K562 (cell line): ENCODE measurements around the gene MARCHF9. TPM values are rescaled to one million over a fixed set of nuclear protein-coding genes. Genes with fewer than 3 reads are reported as not detected.

Experiments
- MYC ChIP-seq, 2 experiments: fragments of 250-450 bp in 1 of 2; sonication (Bioruptor Pico) in 1 of 2; IDR thresholded peaks; 2 replicates each; pipeline versions ENCODE4 v1.5.1 to v1.6.1; 2012 to 2021; ENCODE audit warnings: low read depth in 2 of 2, borderline replicate concordance in 1 of 2, improper control_type of control experiment in 1 of 2, low read length in 1 of 2, mild to moderate bottlenecking in 1 of 2, moderate library complexity in 1 of 2
- NCOR1 ChIP-seq: fragments of 450-650 bp; IDR thresholded peaks from 2 replicates; pipeline ENCODE4 v1.6.1; 2016; ENCODE audit warnings: mild to moderate bottlenecking, moderate library complexity
- NFE2L1 ChIP-seq: fragments of 450-650 bp; IDR thresholded peaks from 2 replicates; pipeline ENCODE4 v1.6.1; 2016; ENCODE audit warnings: missing genetic modification characterization, low read depth, mild to moderate bottlenecking, missing compliant biosample characterization, moderate library complexity, borderline replicate concordance
- polyA plus RNA-seq, 8 experiments: library from polyadenylated mRNA; depleted of rRNA in 4 of 8; stranded (reverse) in 5 of 8; unstranded in 3 of 8; fragments of >200 nt; fragmentation: Nextera tagmentation in 2 of 8; fragmentation: Illumina TruSeq in 1 of 8; extraction: Ambion mirVana in 2 of 8; extraction: Trizol in 1 of 8; gene quantifications; 2 replicates each; pipeline versions ENCODE4 v1.2.1 to v1.2.3, GENCODE V29; 2011 to 2014; ENCODE audit warnings: inconsistent platforms in 1 of 8, missing spikeins in 1 of 8
- total RNA-seq, 7 experiments: library from RNA; depleted of rRNA in 6 of 7; stranded (reverse); fragments of >200 nt in 6 of 7; fragmentation: Illumina TruSeq in 2 of 7; extraction: Trizol in 2 of 7; gene quantifications; 2 replicates each; pipeline versions ENCODE4 v1.2.1 to v1.2.3, GENCODE V29; 2011 to 2021; ENCODE audit warnings: low replicate concordance in 1 of 7
- TF ChIP-seq, protein P1 (sequence below): sonication (generic); formaldehyde crosslinking; IDR thresholded peaks from 2 replicates; pipeline ENCODE4 v1.8.0; 2022; ENCODE audit warnings: missing genetic modification reagents, mild to moderate bottlenecking, borderline replicate concordance
- TF ChIP-seq, protein P2 (sequence below): fragments of 450-650 bp; formaldehyde crosslinking; IDR thresholded peaks from 2 replicates; pipeline ENCODE4 v1.4.0; 2022; ENCODE audit warnings: missing genetic modification characterization
- TF ChIP-seq, protein P3 (sequence below), 2 experiments: fragments of 450-650 bp; IDR thresholded peaks; 2 replicates each; pipeline ENCODE4 v1.6.1; 2018; ENCODE audit warnings: mild to moderate bottlenecking in 2 of 2, low read depth in 1 of 2; ENCODE audit not compliant: partially characterized antibody in 2 of 2

Gene MARCHF9
- total and polyA plus RNA-seq, 9 of the 15 experiments (the other 6 are each of a cell fraction or from before 2014, with no cell fraction given): 0.80 to 12.4 (median 6.2) TPM

DNA sequence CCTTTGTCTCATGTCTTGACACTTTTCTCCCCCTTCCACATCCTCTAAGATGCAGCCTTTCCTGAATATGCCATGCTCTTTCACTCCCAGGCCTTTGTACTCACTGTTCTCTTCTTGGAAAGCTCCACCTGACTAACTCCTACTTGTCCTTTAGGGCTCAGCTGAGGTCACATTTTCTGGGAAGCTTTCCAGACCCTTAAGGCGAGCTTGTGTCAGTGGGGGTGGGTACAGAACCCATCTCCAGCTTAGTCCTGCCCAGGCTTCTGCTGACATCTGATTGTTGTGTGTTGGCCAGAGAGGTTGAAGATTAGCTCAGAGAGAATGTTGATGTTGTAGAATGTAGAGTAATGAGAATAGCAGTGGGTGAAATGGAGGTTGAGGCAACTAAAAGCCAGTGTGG is 24.8 kb downstream of the MARCHF9 start (continued):
- TF ChIP-seq, protein P1, sequence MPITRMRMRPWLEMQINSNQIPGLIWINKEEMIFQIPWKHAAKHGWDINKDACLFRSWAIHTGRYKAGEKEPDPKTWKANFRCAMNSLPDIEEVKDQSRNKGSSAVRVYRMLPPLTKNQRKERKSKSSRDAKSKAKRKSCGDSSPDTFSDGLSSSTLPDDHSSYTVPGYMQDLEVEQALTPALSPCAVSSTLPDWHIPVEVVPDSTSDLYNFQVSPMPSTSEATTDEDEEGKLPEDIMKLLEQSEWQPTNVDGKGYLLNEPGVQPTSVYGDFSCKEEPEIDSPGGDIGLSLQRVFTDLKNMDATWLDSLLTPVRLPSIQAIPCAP (CRISPR knock-in tag): no peak
- TF ChIP-seq, protein P2, sequence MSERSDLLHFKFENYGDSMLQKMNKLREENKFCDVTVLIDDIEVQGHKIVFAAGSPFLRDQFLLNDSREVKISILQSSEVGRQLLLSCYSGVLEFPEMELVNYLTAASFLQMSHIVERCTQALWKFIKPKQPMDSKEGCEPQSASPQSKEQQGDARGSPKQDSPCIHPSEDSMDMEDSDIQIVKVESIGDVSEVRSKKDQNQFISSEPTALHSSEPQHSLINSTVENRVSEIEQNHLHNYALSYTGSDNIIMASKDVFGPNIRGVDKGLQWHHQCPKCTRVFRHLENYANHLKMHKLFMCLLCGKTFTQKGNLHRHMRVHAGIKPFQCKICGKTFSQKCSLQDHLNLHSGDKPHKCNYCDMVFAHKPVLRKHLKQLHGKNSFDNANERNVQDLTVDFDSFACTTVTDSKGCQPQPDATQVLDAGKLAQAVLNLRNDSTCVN (CRISPR knock-in tag): no peak
- no peak for TF ChIP-seq MYC (IDR thresholded peaks at IDR 0.05; ENCODE audit: low read depth, low read length)
- no peak for TF ChIP-seq MYC (CRISPR knock-in tag; IDR thresholded peaks at IDR 0.05; ENCODE audit: borderline replicate concordance, low read depth)
- TF ChIP-seq, protein P3, sequence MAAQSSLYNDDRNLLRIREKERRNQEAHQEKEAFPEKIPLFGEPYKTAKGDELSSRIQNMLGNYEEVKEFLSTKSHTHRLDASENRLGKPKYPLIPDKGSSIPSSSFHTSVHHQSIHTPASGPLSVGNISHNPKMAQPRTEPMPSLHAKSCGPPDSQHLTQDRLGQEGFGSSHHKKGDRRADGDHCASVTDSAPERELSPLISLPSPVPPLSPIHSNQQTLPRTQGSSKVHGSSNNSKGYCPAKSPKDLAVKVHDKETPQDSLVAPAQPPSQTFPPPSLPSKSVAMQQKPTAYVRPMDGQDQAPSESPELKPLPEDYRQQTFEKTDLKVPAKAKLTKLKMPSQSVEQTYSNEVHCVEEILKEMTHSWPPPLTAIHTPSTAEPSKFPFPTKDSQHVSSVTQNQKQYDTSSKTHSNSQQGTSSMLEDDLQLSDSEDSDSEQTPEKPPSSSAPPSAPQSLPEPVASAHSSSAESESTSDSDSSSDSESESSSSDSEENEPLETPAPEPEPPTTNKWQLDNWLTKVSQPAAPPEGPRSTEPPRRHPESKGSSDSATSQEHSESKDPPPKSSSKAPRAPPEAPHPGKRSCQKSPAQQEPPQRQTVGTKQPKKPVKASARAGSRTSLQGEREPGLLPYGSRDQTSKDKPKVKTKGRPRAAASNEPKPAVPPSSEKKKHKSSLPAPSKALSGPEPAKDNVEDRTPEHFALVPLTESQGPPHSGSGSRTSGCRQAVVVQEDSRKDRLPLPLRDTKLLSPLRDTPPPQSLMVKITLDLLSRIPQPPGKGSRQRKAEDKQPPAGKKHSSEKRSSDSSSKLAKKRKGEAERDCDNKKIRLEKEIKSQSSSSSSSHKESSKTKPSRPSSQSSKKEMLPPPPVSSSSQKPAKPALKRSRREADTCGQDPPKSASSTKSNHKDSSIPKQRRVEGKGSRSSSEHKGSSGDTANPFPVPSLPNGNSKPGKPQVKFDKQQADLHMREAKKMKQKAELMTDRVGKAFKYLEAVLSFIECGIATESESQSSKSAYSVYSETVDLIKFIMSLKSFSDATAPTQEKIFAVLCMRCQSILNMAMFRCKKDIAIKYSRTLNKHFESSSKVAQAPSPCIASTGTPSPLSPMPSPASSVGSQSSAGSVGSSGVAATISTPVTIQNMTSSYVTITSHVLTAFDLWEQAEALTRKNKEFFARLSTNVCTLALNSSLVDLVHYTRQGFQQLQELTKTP (IDR thresholded peaks at IDR 0.05; ENCODE audit: low read depth in 1 of 2, partially characterized antibody in 2 of 2): no peak
- no peak for TF ChIP-seq NFE2L1 (tag)
- no peak for TF ChIP-seq NCOR1
- TF ChIP-seq, all 486 proteins: peak for 0
